ENCODE results near the gene POLR3B.

POLR3B gene

DNA sequence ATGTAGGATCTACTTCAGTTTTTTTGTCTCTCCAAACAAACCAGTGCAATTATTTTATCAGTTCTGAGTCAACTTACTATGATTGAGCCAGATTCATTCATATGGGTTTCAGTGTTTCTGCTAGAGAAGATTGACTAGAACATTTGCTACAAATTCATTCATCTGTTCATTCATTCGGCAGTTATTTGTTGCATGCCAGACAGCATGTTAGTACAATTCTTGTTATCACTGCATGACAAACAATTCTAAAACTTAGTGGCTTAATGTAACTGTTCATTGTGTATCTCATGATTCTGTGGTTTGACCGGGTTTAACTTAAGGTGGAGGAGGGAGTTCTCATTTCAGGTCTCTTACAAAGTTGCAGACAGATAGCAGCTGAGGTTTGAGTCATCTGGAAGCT, 52.3 kb downstream of the POLR3B start:
- no peak overlapping the region for H3K4me3 ChIP-seq (ENCODE audit: low read length)
- peak; percentile 13 for DNase-seq (ENCODE audit: low read depth)
- TF ChIP-seq, protein P1, sequence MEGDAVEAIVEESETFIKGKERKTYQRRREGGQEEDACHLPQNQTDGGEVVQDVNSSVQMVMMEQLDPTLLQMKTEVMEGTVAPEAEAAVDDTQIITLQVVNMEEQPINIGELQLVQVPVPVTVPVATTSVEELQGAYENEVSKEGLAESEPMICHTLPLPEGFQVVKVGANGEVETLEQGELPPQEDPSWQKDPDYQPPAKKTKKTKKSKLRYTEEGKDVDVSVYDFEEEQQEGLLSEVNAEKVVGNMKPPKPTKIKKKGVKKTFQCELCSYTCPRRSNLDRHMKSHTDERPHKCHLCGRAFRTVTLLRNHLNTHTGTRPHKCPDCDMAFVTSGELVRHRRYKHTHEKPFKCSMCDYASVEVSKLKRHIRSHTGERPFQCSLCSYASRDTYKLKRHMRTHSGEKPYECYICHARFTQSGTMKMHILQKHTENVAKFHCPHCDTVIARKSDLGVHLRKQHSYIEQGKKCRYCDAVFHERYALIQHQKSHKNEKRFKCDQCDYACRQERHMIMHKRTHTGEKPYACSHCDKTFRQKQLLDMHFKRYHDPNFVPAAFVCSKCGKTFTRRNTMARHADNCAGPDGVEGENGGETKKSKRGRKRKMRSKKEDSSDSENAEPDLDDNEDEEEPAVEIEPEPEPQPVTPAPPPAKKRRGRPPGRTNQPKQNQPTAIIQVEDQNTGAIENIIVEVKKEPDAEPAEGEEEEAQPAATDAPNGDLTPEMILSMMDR (IDR thresholded peaks at IDR 0.05; ENCODE audit: insufficient read depth, low read depth, low read length, missing control alignments), result no peak

DNA sequence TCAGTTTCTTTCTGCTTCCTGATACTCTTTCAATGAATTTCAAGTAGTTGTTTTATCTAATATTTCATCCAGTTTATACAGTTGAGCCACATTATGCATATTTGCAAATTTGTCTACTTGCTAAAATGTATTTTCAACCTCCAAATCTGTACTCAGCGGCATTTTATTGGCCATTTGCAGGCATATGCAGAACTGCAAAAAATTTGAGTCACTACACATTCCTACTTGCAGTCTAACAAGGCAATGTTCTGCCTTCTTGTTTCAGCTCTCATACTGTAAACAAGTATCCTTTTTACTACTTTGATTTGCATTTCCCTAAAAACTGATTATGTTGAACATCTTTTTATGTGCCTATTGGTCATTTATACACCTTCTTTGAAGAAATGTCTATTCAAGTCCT, 55.0 kb downstream of the POLR3B start:
- H3K4me3 ChIP-seq (ENCODE audit: low read length), result no peak overlapping the region
- no peak for DNase-seq (ENCODE audit: low read depth)
- TF ChIP-seq, protein P1 (IDR thresholded peaks at IDR 0.05; ENCODE audit: insufficient read depth, low read depth, low read length, missing control alignments), result no peak

DNA sequence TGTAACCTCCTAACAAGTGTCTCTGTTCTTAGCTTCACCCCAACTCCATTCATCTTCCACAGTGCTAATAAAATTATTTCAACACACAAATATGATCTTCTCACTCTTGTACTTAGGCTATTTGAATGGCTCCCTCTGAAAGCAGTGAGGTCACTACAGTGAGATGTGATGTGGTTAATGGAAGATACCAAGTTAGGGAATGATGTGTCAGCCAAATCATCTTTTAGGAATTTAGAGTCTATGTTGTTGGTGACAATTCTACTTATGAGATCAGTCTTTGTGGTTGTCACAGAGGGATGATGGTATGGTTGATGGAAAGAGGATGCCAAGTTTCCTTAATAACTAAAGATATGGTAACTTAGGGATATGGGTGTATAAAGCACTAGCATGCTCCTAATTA, 57.6 kb downstream of the POLR3B start:
- H3K4me3 ChIP-seq (ENCODE audit: low read length), result no peak overlapping the region
- peak; percentile 23 for DNase-seq (ENCODE audit: low read depth)
- TF ChIP-seq, protein P1 (IDR thresholded peaks at IDR 0.05; ENCODE audit: insufficient read depth, low read depth, low read length, missing control alignments), result no peak

DNA sequence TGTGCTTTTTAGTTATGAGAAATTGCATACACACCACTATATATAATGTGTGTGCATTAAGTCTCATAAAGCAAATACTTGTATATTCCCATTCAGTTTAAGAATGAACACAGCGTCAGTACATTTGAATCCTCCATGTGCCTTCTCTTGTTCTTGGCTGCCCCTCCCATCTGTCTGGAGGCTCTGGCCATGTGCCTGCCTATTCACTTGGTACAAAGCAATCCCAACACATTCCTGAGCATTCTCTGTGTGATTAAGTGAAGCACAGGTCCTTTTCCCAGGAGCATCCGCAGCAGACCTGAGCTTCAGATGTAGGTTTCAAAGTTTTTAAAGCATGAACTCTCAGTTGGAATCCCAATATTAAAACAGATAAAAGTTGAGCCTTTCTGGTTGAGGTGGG, 58.7 kb downstream of the POLR3B start:
- no peak overlapping the region for H3K4me3 ChIP-seq (ENCODE audit: low read length)
- TF ChIP-seq, protein P1 (IDR thresholded peaks at IDR 0.05; ENCODE audit: insufficient read depth, low read depth, low read length, missing control alignments), result no peak
- DNase-seq (ENCODE audit: low read depth), result peak; percentile 8

DNA sequence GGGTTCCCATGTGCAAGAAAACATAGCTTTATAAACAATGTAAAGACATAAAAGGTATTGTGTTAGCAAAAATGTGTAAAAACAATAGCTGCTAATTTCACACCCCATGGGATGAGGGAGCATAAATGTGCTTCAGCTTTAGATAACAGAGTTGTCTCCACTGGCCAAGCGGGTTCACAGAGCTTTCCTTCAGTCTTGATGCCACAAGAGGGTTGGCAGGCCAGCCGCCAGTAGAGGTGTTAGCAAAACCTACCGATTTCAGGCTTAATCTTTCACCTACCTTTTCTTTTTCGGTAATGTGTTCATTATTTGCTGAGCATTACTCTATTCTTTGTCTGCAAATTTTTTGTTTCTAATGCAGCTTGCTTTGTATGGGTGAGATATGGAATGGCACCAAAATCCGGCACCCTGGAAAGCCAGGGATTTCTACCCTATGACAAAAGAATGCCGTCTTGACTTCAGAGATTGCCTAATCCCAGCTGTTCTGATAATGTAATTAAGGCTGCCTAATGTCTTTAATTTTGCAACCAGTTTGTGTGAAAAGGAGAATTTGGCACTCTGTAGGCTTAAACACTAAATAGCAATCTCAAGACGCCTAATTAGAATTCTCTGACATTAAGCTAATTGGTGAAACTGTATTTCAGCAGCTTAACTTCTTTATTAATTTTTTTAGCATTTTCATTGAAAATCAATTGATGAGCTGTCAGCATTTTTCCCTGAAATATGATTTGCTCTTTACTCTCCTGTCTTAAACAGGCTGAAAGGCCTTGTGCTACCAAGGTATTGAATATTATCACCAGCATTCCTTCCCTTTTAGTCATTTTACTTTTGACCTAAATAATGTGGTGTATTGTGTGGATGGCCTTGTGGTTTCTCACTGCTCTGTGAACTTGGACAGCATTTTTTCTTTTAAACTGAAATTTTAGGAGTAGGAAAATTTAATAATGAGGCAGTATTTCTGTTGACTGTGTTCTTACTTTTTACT, 60.7 kb downstream of the POLR3B start:
- peak; percentile 55 for DNase-seq (ENCODE audit: low read depth)
- TF ChIP-seq, protein P1 (IDR thresholded peaks at IDR 0.05; ENCODE audit: insufficient read depth, low read depth, low read length, missing control alignments), result no peak
- H3K4me3 ChIP-seq (ENCODE audit: low read length), result no peak overlapping the region

DNA sequence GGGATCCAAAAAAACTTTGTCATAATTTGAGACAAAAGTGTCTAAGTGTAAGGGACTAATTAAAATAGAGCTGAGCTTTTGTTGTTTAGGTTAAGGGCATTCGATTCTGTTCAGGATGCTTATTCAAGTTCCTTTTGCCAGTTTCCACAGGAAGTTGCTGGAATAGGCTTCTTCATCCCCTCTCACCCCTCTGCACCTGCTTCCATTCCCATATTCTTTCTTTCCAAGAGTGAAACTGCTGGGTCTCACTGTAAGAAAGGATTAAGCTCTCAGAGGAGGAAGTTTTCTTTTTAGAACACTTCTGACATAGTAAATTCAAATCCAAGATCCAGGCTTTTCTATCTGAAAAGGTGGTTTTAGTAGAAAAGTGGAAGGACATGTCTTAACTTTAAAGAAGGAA, 61.4 kb downstream of the POLR3B start:
- TF ChIP-seq, protein P1 (IDR thresholded peaks at IDR 0.05; ENCODE audit: insufficient read depth, low read depth, low read length, missing control alignments), result no peak
- no peak overlapping the region for H3K4me3 ChIP-seq (ENCODE audit: low read length)
- DNase-seq (ENCODE audit: low read depth), result no peak

All from epithelial cell of esophagus (primary cell).